ENCODE measurements around the gene KHDC4. TPM values are rescaled to one million over a fixed set of nuclear protein-coding genes. Genes with fewer than 3 reads are reported as not detected.

The KHDC4 gene
- total and polyA plus RNA-seq, 9 of the 15 experiments (the other 6 are each of a cell fraction or from before 2014, with no cell fraction given): 12.1 to 185 (median 65.6) TPM

DNA sequence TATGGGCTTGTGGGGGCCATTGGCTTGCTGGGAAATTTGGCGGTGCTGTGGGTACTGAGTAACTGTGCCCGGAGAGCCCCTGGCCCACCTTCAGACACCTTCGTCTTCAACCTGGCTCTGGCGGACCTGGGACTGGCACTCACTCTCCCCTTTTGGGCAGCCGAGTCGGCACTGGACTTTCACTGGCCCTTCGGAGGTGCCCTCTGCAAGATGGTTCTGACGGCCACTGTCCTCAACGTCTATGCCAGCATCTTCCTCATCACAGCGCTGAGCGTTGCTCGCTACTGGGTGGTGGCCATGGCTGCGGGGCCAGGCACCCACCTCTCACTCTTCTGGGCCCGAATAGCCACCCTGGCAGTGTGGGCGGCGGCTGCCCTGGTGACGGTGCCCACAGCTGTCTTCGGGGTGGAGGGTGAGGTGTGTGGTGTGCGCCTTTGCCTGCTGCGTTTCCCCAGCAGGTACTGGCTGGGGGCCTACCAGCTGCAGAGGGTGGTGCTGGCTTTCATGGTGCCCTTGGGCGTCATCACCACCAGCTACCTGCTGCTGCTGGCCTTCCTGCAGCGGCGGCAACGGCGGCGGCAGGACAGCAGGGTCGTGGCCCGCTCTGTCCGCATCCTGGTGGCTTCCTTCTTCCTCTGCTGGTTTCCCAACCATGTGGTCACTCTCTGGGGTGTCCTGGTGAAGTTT, 7.8 kb upstream of the KHDC4 start (continued):
- TF ChIP-seq NBN (IDR thresholded peaks at IDR 0.05; ENCODE audit: low read depth): no peak
- no peak for TF ChIP-seq SAFB2 (IDR thresholded peaks at IDR 0.05; ENCODE audit: borderline replicate concordance, low read depth, low read length, severe bottlenecking)
- TF ChIP-seq ASH1L (IDR thresholded peaks at IDR 0.05; ENCODE audit: borderline replicate concordance, low read depth, partially characterized antibody): no peak
- TF ChIP-seq THRAP3 (IDR thresholded peaks at IDR 0.05; ENCODE audit: borderline replicate concordance): no peak
- no peak for TF ChIP-seq ZNF778 (CRISPR knock-in tag; IDR thresholded peaks at IDR 0.05)
- no peak for TF ChIP-seq SRSF1 (IDR thresholded peaks at IDR 0.05; ENCODE audit: low read depth, low read length)
- no peak for TF ChIP-seq MYBL2 (IDR thresholded peaks at IDR 0.05; ENCODE audit: low read depth)
- TF ChIP-seq MYBL2 (CRISPR knock-in tag; IDR thresholded peaks at IDR 0.05; ENCODE audit: borderline replicate concordance): no peak
- no peak for TF ChIP-seq STAT5A (IDR thresholded peaks at IDR 0.05; ENCODE audit: borderline replicate concordance, low read length)
- TF ChIP-seq CCAR2 (IDR thresholded peaks at IDR 0.05; ENCODE audit: low read depth, low read length): no peak

All from K562 (cell line).